GM23338 (cell line): ENCODE data around the gene OR7G2. TPM values are rescaled to one million over a fixed set of nuclear protein-coding genes. Genes with fewer than 3 reads are reported as not detected.
"Not testable (repeated sequence)": the region's sequence is repeated elsewhere in the genome, so short reads cannot be mapped to it uniquely, and the experiment has no call there.

ENCODE experiments used
- ATAC-seq: fragments of 200-7000 bp; cut with Tn5 transposase; 3 replicates; pipeline ENCODE4 v1.9.1; 2020
- DNase-seq: peaks from one replicate; pipeline ENCODE4 v3.0.0-alpha.2; 2015; ENCODE audit warnings: low spot score
- H2AFZ ChIP-seq: fragments of 200-600 bp; sonication (generic); 2 replicates; pipeline ENCODE4 v1.8.0; 2016; ENCODE audit warnings: antibody characterized with exemption, mild to moderate bottlenecking, moderate library complexity
- H3F3A ChIP-seq: fragments of 200-600 bp; sonication (generic); replicated peaks from 2 replicates; pipeline ENCODE4 v1.8.0; 2017; ENCODE audit warnings: antibody characterized with exemption, mixed run types, low read depth
- H3K27ac ChIP-seq: fragments of 200-600 bp; sonication (generic); 2 replicates; pipeline ENCODE4 v1.6.1; 2016; ENCODE audit warnings: low read depth
- H3K27me3 ChIP-seq: fragments of 200-600 bp; sonication (generic); 2 replicates; pipeline ENCODE4 v1.8.0; 2016; ENCODE audit warnings: mild to moderate bottlenecking, mixed run types, moderate library complexity; ENCODE audit not compliant: insufficient read depth
- H3K36me3 ChIP-seq: fragments of 200-600 bp; sonication (generic); 2 replicates; pipeline ENCODE4 v1.8.0; 2016; ENCODE audit warnings: mild to moderate bottlenecking; ENCODE audit not compliant: insufficient read depth
- H3K4me1 ChIP-seq: fragments of 200-600 bp; sonication (generic); 2 replicates; pipeline ENCODE4 v1.8.0; 2016; ENCODE audit warnings: mild to moderate bottlenecking, moderate library complexity; ENCODE audit not compliant: insufficient read depth
- H3K4me2 ChIP-seq: fragments of 200-600 bp; sonication (generic); 2 replicates; pipeline ENCODE4 v1.7.1; 2017; ENCODE audit warnings: mixed run types
- H3K4me3 ChIP-seq: fragments of 200-600 bp; sonication (generic); 2 replicates; pipeline ENCODE4 v1.6.1; 2016; ENCODE audit warnings: mixed run types
- H3K79me2 ChIP-seq: fragments of 200-600 bp; sonication (generic); replicated peaks from 2 replicates; pipeline ENCODE4 v1.8.0; 2017; ENCODE audit warnings: mild to moderate bottlenecking; ENCODE audit not compliant: insufficient read depth
- H3K9me2 ChIP-seq: fragments of 200-600 bp; sonication (generic); 2 replicates; pipeline ENCODE4 v1.8.0; 2017; ENCODE audit not compliant: insufficient read depth
- H4K20me1 ChIP-seq: fragments of 200-600 bp; sonication (generic); replicated peaks from 2 replicates; pipeline ENCODE4 v1.8.0; 2017; ENCODE audit warnings: mild to moderate bottlenecking; ENCODE audit not compliant: insufficient read depth
- H3K27ac Mint-ChIP-seq: 2 replicates; pipeline ENCODE4 v1.8.0; 2020; ENCODE audit warnings: inconsistent platforms, mild to moderate bottlenecking, moderate library complexity, mixed read lengths
- H3K27me3 Mint-ChIP-seq: 3 replicates; pipeline ENCODE4 v1.8.0; 2022; ENCODE audit warnings: low read depth, mild to moderate bottlenecking, moderate library complexity, mixed read lengths, inconsistent platforms; ENCODE audit not compliant: insufficient read depth, poor library complexity
- H3K36me3 Mint-ChIP-seq: 3 replicates; pipeline ENCODE4 v1.8.0; 2021; ENCODE audit warnings: low read depth, mild to moderate bottlenecking, inconsistent platforms, moderate library complexity, mixed read lengths
- H3K4me1 Mint-ChIP-seq: 3 replicates; pipeline ENCODE4 v1.8.0; 2020; ENCODE audit warnings: mild to moderate bottlenecking, inconsistent platforms, mixed read lengths
- H3K4me3 Mint-ChIP-seq: 3 replicates; pipeline ENCODE4 v1.8.0; 2021; ENCODE audit warnings: moderate library complexity, mild to moderate bottlenecking, inconsistent platforms, mixed read lengths
- H3K9me3 Mint-ChIP-seq: 3 replicates; pipeline ENCODE4 v1.8.0; 2020; ENCODE audit warnings: moderate library complexity, mild to moderate bottlenecking, inconsistent platforms, mixed read lengths
- CREB1 ChIP-seq: fragments of 250-450 bp; sonication (Bioruptor Pico); IDR thresholded peaks from 2 replicates; pipeline ENCODE4 v1.5.0; 2020; ENCODE audit warnings: low read depth, mild to moderate bottlenecking, moderate library complexity
- EZH2phosphoT487 ChIP-seq: fragments of 200-600 bp; sonication (generic); IDR thresholded peaks from one replicate; pipeline ENCODE4 v1.8.1; 2018; ENCODE audit warnings: antibody characterized with exemption; ENCODE audit not compliant: unreplicated experiment
- JUNB ChIP-seq: IDR thresholded peaks from one replicate; pipeline ENCODE4 v1.6.1; 2016; ENCODE audit warnings: antibody characterized with exemption; ENCODE audit not compliant: unreplicated experiment
- NANOG ChIP-seq: IDR thresholded peaks from 2 replicates; pipeline ENCODE4 v1.6.1; 2016; ENCODE audit warnings: antibody characterized with exemption, borderline replicate concordance
- POLR2AphosphoS5 ChIP-seq: IDR thresholded peaks from 2 replicates; pipeline ENCODE4 v1.6.1; 2016; ENCODE audit warnings: antibody characterized with exemption, low read depth
- STAT1 ChIP-seq: IDR thresholded peaks from one replicate; pipeline ENCODE4 v1.6.1; 2016; ENCODE audit warnings: antibody characterized with exemption; ENCODE audit not compliant: unreplicated experiment
- ZNF114 ChIP-seq: fragments of 250-450 bp; sonication (Bioruptor Pico); IDR thresholded peaks from 2 replicates; pipeline ENCODE4 v1.5.0; 2020; ENCODE audit warnings: mild to moderate bottlenecking, moderate library complexity
- ZNF331 ChIP-seq: fragments of 250-450 bp; sonication (Bioruptor Pico); IDR thresholded peaks from 2 replicates; pipeline ENCODE4 v1.5.0; 2020; ENCODE audit warnings: low read depth, mild to moderate bottlenecking, moderate library complexity
- polyA plus RNA-seq: library from polyadenylated mRNA; unstranded; fragments of >200 nt; fragmentation: Nextera tagmentation; extraction: Ambion mirVana; gene quantifications from 2 replicates; pipeline ENCODE4 v1.2.1, GENCODE V29; 2016
- small RNA-seq: library from RNA; depleted of rRNA; stranded (forward); fragments of <200 nt; gene quantifications from one replicate; pipeline ENCODE3, GENCODE V24; 2014; ENCODE audit warnings: low replicate concordance
- total RNA-seq: library from RNA; depleted of rRNA; stranded (reverse); fragments of >200 nt; shearing (Covaris generic); gene quantifications from 2 replicates; pipeline ENCODE4 v1.2.3, GENCODE V29; 2014; rRNA removed
- TF ChIP-seq, protein P1 (sequence below), 2 experiments: fragments of 200-600 bp in 1 of 2; sonication (generic) in 1 of 2; conservative IDR thresholded peaks; 2 replicates each; pipeline versions ENCODE4 v1.5.1 to v1.6.1; 2016 to 2017; ENCODE audit warnings: antibody characterized with exemption in 2 of 2, low read depth in 2 of 2, mild to moderate bottlenecking in 2 of 2, moderate library complexity in 1 of 2

The OR7G2 gene
- total and polyA plus RNA-seq, 2 experiments from 2014 or later, result not detected

DNA sequence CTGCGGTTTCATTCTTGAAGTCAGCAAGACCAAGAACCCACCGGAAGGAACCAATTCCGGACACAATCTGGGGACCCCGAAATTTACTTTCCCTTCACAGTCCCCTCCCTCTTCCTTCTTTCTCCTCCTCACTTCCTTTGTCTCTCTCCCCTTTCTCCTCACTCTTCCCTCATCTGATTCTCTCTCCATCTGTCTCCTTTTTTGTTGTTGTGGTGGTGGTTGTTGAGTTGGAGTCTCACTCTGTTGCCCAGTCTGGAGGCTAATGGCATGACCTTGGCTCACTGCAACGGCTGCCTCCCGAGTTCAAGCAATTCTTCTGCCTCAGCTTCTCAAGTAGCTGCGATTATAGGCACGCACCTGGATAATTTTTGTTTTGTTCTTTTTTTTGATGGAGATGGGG lies 53.1 kb downstream of the OR7G2 start:
- Histone ChIP-seq H3K4me2 (peak overlapping the region; percentile 19; the same call in 1 of the 2 replicates), H3F3A (no peaks in the 10 kb centered on the region; the same call in 1 of the 2 replicates), H3K79me2 (no peaks in the 10 kb centered on the region), H3K9me2 (0 out of 2 replicates have a peak, but pooled peaks cover 5% of the 10 kb centered on the region), H3K27ac (no peak overlapping the region), H3K4me1 (peaks cover 11% of the 10 kb centered on the region), H3K4me3 (no peak overlapping the region), H4K20me1 (no peaks in the 10 kb centered on the region), H3K36me3 (no peaks in the 10 kb centered on the region), H2AFZ (no peak overlapping the region), H3K27me3 (no peaks in the 10 kb centered on the region)
- DNase-seq (no peak), ATAC-seq (no peak)
- TF ChIP-seq, protein P1, sequence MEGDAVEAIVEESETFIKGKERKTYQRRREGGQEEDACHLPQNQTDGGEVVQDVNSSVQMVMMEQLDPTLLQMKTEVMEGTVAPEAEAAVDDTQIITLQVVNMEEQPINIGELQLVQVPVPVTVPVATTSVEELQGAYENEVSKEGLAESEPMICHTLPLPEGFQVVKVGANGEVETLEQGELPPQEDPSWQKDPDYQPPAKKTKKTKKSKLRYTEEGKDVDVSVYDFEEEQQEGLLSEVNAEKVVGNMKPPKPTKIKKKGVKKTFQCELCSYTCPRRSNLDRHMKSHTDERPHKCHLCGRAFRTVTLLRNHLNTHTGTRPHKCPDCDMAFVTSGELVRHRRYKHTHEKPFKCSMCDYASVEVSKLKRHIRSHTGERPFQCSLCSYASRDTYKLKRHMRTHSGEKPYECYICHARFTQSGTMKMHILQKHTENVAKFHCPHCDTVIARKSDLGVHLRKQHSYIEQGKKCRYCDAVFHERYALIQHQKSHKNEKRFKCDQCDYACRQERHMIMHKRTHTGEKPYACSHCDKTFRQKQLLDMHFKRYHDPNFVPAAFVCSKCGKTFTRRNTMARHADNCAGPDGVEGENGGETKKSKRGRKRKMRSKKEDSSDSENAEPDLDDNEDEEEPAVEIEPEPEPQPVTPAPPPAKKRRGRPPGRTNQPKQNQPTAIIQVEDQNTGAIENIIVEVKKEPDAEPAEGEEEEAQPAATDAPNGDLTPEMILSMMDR (conservative IDR thresholded peaks at IDR 0.05; ENCODE audit: low read depth in 2 of 2), result no peak
- TF ChIP-seq JUNB (no peak), ZNF331 (CRISPR knock-in tag) (no peak), NANOG (no peak), EZH2phosphoT487 (no peak), CREB1 (CRISPR knock-in tag) (no peak), POLR2AphosphoS5 (no peak), ZNF114 (CRISPR knock-in tag) (no peak), STAT1 (no peak)
- no peaks in the 10 kb centered on the region for H3K4me1 Mint-ChIP-seq
- H3K27ac Mint-ChIP-seq, result no peak overlapping the region
- H3K4me3 Mint-ChIP-seq, result no peak overlapping the region
- H3K27me3 Mint-ChIP-seq, result peaks cover 3% of the 10 kb centered on the region
- H3K36me3 Mint-ChIP-seq, result peaks cover 26% of the 10 kb centered on the region
- H3K9me3 Mint-ChIP-seq, result peaks cover 90% of the 10 kb centered on the region

DNA sequence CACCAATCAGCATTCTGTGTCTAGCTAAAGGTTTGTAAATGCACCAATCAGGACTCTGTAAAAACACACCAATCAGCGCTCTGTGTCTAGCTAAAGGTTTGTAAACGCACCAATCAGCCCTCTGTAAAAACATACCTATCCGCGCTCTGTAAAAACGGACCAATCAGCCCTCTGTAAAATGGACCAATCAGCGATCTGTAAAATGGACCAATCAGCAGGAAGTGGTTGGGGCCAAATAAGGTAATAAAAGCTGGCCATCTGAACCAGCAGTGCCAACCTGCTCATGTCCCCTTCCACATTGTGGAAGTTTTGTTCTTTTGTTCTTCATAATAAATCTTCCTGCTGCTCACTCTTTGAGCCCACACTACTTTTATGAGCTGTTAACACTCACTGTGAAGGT lies 53.6 kb downstream of the OR7G2 start:
- ATAC-seq, H3K4me3 Mint-ChIP-seq, H3K79me2 ChIP-seq, H3K4me1 Mint-ChIP-seq, H3K27ac ChIP-seq, H3K4me3 ChIP-seq, H3K27ac Mint-ChIP-seq, H3K4me2 ChIP-seq, H3F3A ChIP-seq, H3K36me3 ChIP-seq, H4K20me1 ChIP-seq, H2AFZ ChIP-seq, H3K27me3 Mint-ChIP-seq, DNase-seq, H3K27me3 ChIP-seq, H3K9me2 ChIP-seq: not testable (repeated sequence)
- Mint-ChIP-seq H3K36me3 (peaks cover 22% of the 10 kb centered on the region), H3K9me3 (peaks cover 90% of the 10 kb centered on the region)
- H3K4me1 ChIP-seq, result peaks cover 11% of the 10 kb centered on the region

DNA sequence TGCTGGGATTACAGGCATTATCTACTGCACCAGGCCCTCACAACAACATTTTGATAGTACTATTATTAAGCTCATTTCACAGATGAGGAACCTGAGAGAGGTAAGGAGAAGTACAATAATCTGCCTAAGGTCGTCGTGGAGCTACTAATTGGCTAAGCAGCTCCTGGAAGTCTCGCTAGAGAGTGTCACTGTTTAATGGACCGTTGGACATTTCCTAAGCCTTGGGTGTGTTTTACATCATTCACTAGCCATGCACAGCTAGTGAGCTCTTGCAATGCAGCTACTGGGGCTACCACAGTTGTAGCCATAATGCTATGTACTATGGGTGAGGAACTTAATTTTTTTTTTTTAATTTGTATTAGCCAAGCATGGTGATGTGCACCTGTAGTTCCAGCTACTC lies 54.4 kb downstream of the OR7G2 start:
- H3F3A ChIP-seq, result no peaks in the 10 kb centered on the region; the same call in 1 of the 2 replicates
- no peak overlapping the region for H3K4me3 ChIP-seq
- no peaks in the 10 kb centered on the region for H3K36me3 ChIP-seq
- Mint-ChIP-seq H3K27ac (no peak overlapping the region), H3K36me3 (peaks cover 20% of the 10 kb centered on the region), H3K4me3 (no peak overlapping the region), H3K4me1 (no peaks in the 10 kb centered on the region), H3K9me3 (peaks cover 90% of the 10 kb centered on the region), H3K27me3 (peaks cover 2% of the 10 kb centered on the region)
- no peak for ATAC-seq
- H3K27me3 ChIP-seq, result no peaks in the 10 kb centered on the region
- no peaks in the 10 kb centered on the region for H3K79me2 ChIP-seq
- H3K4me1 ChIP-seq, result peaks cover 11% of the 10 kb centered on the region
- H3K9me2 ChIP-seq, result 0 out of 2 replicates have a peak, but pooled peaks cover 5% of the 10 kb centered on the region
- DNase-seq, result no peak
- H4K20me1 ChIP-seq, result no peaks in the 10 kb centered on the region
- H3K27ac ChIP-seq, result no peak overlapping the region
- TF ChIP-seq STAT1 (no peak), EZH2phosphoT487 (no peak)
- no peak overlapping the region for H2AFZ ChIP-seq
- no peak overlapping the region for H3K4me2 ChIP-seq

Small RNAs within 50 kb of the gene (small RNA-seq; reads per million reads assigned to genes)
- gene OR1M4P, result not detected

Other genes with a start within 250 kb of the OR7G2 start
- gene MUC16, start 97.1 kb downstream of the OR7G2 start, total RNA-seq, result 0.16 and 0.42 TPM in 2 replicates
- gene MUC16, start 97.1 kb downstream of the OR7G2 start, polyA plus RNA-seq, result 0.06 and 0.07 TPM in 2 replicates
- gene OR1M1, start 20.4 kb downstream of the OR7G2 start, total RNA-seq, result not detected in 2 replicates
- not detected in 2 replicates for gene OR1M1, start 20.4 kb downstream of the OR7G2 start, polyA plus RNA-seq
- gene OR7G1, start 8.3 kb upstream of the OR7G2 start, total RNA-seq, result not detected in 2 replicates
- not detected in 2 replicates for gene OR7G1, start 8.3 kb upstream of the OR7G2 start, polyA plus RNA-seq
- not detected in 2 replicates for gene OR7G3, start 19.5 kb upstream of the OR7G2 start, total RNA-seq
- gene OR7G3, start 19.5 kb upstream of the OR7G2 start, polyA plus RNA-seq, result not detected in 2 replicates
- gene ZNF317, start 32.9 kb upstream of the OR7G2 start, total RNA-seq, result 24.7 and 32.4 TPM in 2 replicates
- 22.7 and 25.2 TPM in 2 replicates for gene ZNF317, start 32.9 kb upstream of the OR7G2 start, polyA plus RNA-seq
- not detected in 2 replicates for gene OR7D2, start 71.5 kb upstream of the OR7G2 start, total RNA-seq
- gene OR7D2, start 71.5 kb upstream of the OR7G2 start, polyA plus RNA-seq, result not detected in 2 replicates
- not detected in 2 replicates for gene OR7D4, start 112.1 kb upstream of the OR7G2 start, total RNA-seq
- not detected in 2 replicates for gene OR7D4, start 112.1 kb upstream of the OR7G2 start, polyA plus RNA-seq
- not detected in 2 replicates for gene OR7E24, start 143.5 kb upstream of the OR7G2 start, total RNA-seq
- not detected in 2 replicates for gene OR7E24, start 143.5 kb upstream of the OR7G2 start, polyA plus RNA-seq
- 3.3 and 11.8 TPM in 2 replicates for gene ZNF699, start 202.4 kb upstream of the OR7G2 start, total RNA-seq
- gene ZNF699, start 202.4 kb upstream of the OR7G2 start, polyA plus RNA-seq, result 2.6 and 3.0 TPM in 2 replicates
- gene ZNF559, start 216.7 kb upstream of the OR7G2 start, total RNA-seq, result 18.9 and 20.8 TPM in 2 replicates
- 15.4 and 19.3 TPM in 2 replicates for gene ZNF559, start 216.7 kb upstream of the OR7G2 start, polyA plus RNA-seq